WTC11 (cell line): ENCODE data around the gene BLMH. TPM values are rescaled to one million over a fixed set of nuclear protein-coding genes. Genes with fewer than 3 reads are reported as not detected.

ENCODE experiments used
- ATAC-seq: fragments of 200-7000 bp; cut with Tn5 transposase; 2 replicates; pipeline ENCODE4 v1.10.0; 2021; ENCODE audit warnings: mild to moderate bottlenecking, moderate library complexity
- CTCF ChIA-PET: fragments of 300-600 bp; sonication (Branson Sonifier 250); formaldehyde crosslinking; loops from one replicate; lab custom pipeline; 2021; ENCODE audit warnings: antibody characterized with exemption; lab: Charles Lee
- POLR2A ChIA-PET: fragments of 350-600 bp; sonication (Branson Sonifier 250); formaldehyde crosslinking; loops from one replicate; lab custom pipeline; 2021; ENCODE audit warnings: antibody characterized with exemption; lab: Charles Lee
- DNase-seq: peaks from one replicate; pipeline ENCODE4 v3.0.0; 2021; ENCODE audit warnings: low spot score
- H3K27ac Mint-ChIP-seq: 2 replicates; pipeline ENCODE4 v1.8.0; 2021; ENCODE audit warnings: mixed read lengths
- H3K27me3 Mint-ChIP-seq: 2 replicates; pipeline ENCODE4 v1.8.0; 2021; ENCODE audit warnings: low read depth, mild to moderate bottlenecking, moderate library complexity, mixed read lengths
- H3K36me3 Mint-ChIP-seq: 2 replicates; pipeline ENCODE4 v1.8.0; 2021; ENCODE audit warnings: mixed read lengths
- H3K4me1 Mint-ChIP-seq: 2 replicates; pipeline ENCODE4 v1.8.0; 2022; ENCODE audit warnings: mixed read lengths
- H3K4me3 Mint-ChIP-seq: 2 replicates; pipeline ENCODE4 v1.8.0; 2021; ENCODE audit warnings: mild to moderate bottlenecking, moderate library complexity, mixed read lengths
- H3K9me3 Mint-ChIP-seq: 2 replicates; pipeline ENCODE4 v1.8.0; 2021; ENCODE audit warnings: mixed read lengths
- CBFB ChIP-seq: sonication (generic); formaldehyde crosslinking; IDR thresholded peaks from 2 replicates; pipeline ENCODE4 v1.8.1; 2022; ENCODE audit warnings: mild to moderate bottlenecking, low read depth, missing genetic modification reagents
- CREB1 ChIP-seq: sonication (generic); formaldehyde crosslinking; IDR thresholded peaks from 2 replicates; pipeline ENCODE4 v1.8.0; 2023; ENCODE audit warnings: mild to moderate bottlenecking, missing genetic modification reagents
- EMX1 ChIP-seq: fragments of 250-450 bp; sonication (Bioruptor Pico); IDR thresholded peaks from 2 replicates; pipeline ENCODE4 v1.8.0; 2021; ENCODE audit warnings: mild to moderate bottlenecking
- GABPB1 ChIP-seq: sonication (generic); formaldehyde crosslinking; IDR thresholded peaks from 2 replicates; pipeline ENCODE4 v1.8.1; 2023; ENCODE audit warnings: mild to moderate bottlenecking, missing genetic modification reagents
- GTF2I ChIP-seq: fragments of 250-450 bp; sonication (Bioruptor Pico); conservative IDR thresholded peaks from 2 replicates; pipeline ENCODE4 v1.4.0; 2021; ENCODE audit warnings: mild to moderate bottlenecking
- SOX15 ChIP-seq: fragments of 250-450 bp; sonication (Bioruptor Pico); IDR thresholded peaks from 2 replicates; pipeline ENCODE4 v1.9.0; 2021; ENCODE audit warnings: mild to moderate bottlenecking
- ZBTB21 ChIP-seq: sonication (generic); formaldehyde crosslinking; IDR thresholded peaks from 2 replicates; pipeline ENCODE4 v1.8.1; 2023; ENCODE audit warnings: mild to moderate bottlenecking, missing genetic modification reagents, borderline replicate concordance
- ZNF121 ChIP-seq: sonication (generic); formaldehyde crosslinking; IDR thresholded peaks from 2 replicates; pipeline ENCODE4 v1.8.0; 2023; ENCODE audit warnings: missing genetic modification reagents
- ZNF396 ChIP-seq: fragments of 250-450 bp; sonication (Bioruptor Pico); IDR thresholded peaks from 2 replicates; pipeline ENCODE4 v1.8.0; 2021; ENCODE audit warnings: mild to moderate bottlenecking, moderate library complexity, borderline replicate concordance
- total RNA-seq: library from RNA; stranded (reverse); gene quantifications from 3 replicates; pipeline ENCODE4 v1.2.3, GENCODE V29; 2021
- TF ChIP-seq, protein P1 (sequence below): fragments of 200-600 bp; IDR thresholded peaks from 2 replicates; pipeline ENCODE4 v1.8.0; 2022; ENCODE audit warnings: antibody characterized with exemption
- TF ChIP-seq, protein P2 (sequence below): sonication (generic); formaldehyde crosslinking; IDR thresholded peaks from 2 replicates; pipeline ENCODE4 v1.8.0; 2023; ENCODE audit warnings: missing genetic modification reagents
- TF ChIP-seq, protein P3 (sequence below): fragments of 250-450 bp; sonication (Bioruptor Pico); IDR thresholded peaks from 2 replicates; pipeline ENCODE4 v2.1.2; 2022; ENCODE audit warnings: mild to moderate bottlenecking, moderate library complexity
- TF ChIP-seq, protein P4 (sequence below): sonication (generic); formaldehyde crosslinking; IDR thresholded peaks from 2 replicates; pipeline ENCODE4 v1.8.0; 2022; ENCODE audit warnings: mild to moderate bottlenecking, missing genetic modification reagents
- TF ChIP-seq, protein P5 (sequence below): sonication (generic); formaldehyde crosslinking; conservative IDR thresholded peaks from 2 replicates; pipeline ENCODE4 v1.8.1; 2023; ENCODE audit warnings: mild to moderate bottlenecking, low read depth, missing genetic modification reagents, moderate library complexity
- TF ChIP-seq, protein P6 (sequence below): sonication (generic); formaldehyde crosslinking; IDR thresholded peaks from 2 replicates; pipeline ENCODE4 v1.8.0; 2022; ENCODE audit warnings: missing genetic modification reagents
- TF ChIP-seq, protein P7 (sequence below): fragments of 250-450 bp; sonication (Bioruptor Pico); IDR thresholded peaks from 2 replicates; pipeline ENCODE4 v1.9.0; 2021; ENCODE audit warnings: mild to moderate bottlenecking

Gene BLMH
- total RNA-seq, 1 experiment from 2014 or later = 63.9 TPM

DNA sequence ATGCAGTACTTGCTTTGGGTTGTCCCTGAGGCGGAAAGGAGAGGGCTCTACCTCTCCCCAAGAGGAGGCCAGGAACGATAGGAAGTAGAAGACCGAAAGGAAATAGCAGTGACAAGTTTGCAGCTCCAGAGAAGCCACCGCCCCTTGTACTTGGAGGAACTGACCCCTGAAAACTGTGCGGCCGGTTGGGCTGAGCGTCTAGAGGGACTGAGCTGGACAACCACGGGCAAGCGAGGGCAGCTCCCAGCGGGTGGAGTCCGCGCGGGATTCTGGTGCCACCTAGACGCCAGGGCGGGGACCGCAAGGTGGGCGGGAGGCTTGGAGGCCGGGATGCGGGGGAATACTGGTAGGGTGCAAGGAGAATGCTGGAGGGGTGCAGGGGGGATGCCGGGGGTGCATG, 55.0 kb downstream of the BLMH start:
- Mint-ChIP-seq H3K4me3 (peak overlapping the region; percentile 54), H3K36me3 (peaks cover 5% of the 10 kb centered on the region; the same call in 1 of the 2 replicates), H3K4me1 (peaks cover 28% of the 10 kb centered on the region), H3K27me3 (peaks cover 82% of the 10 kb centered on the region), H3K27ac (no peak overlapping the region), H3K9me3 (peaks cover 12% of the 10 kb centered on the region)
- DNase-seq = peak; percentile 75
- ATAC-seq = peak; percentile 11
- POLR2A ChIA-PET = no interaction called here
- TF ChIP-seq, protein P1, sequence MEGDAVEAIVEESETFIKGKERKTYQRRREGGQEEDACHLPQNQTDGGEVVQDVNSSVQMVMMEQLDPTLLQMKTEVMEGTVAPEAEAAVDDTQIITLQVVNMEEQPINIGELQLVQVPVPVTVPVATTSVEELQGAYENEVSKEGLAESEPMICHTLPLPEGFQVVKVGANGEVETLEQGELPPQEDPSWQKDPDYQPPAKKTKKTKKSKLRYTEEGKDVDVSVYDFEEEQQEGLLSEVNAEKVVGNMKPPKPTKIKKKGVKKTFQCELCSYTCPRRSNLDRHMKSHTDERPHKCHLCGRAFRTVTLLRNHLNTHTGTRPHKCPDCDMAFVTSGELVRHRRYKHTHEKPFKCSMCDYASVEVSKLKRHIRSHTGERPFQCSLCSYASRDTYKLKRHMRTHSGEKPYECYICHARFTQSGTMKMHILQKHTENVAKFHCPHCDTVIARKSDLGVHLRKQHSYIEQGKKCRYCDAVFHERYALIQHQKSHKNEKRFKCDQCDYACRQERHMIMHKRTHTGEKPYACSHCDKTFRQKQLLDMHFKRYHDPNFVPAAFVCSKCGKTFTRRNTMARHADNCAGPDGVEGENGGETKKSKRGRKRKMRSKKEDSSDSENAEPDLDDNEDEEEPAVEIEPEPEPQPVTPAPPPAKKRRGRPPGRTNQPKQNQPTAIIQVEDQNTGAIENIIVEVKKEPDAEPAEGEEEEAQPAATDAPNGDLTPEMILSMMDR = no peak
- TF ChIP-seq, protein P2, sequence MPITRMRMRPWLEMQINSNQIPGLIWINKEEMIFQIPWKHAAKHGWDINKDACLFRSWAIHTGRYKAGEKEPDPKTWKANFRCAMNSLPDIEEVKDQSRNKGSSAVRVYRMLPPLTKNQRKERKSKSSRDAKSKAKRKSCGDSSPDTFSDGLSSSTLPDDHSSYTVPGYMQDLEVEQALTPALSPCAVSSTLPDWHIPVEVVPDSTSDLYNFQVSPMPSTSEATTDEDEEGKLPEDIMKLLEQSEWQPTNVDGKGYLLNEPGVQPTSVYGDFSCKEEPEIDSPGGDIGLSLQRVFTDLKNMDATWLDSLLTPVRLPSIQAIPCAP = no peak
- TF ChIP-seq SOX15 (CRISPR knock-in tag) = no peak
- TF ChIP-seq, protein P3, sequence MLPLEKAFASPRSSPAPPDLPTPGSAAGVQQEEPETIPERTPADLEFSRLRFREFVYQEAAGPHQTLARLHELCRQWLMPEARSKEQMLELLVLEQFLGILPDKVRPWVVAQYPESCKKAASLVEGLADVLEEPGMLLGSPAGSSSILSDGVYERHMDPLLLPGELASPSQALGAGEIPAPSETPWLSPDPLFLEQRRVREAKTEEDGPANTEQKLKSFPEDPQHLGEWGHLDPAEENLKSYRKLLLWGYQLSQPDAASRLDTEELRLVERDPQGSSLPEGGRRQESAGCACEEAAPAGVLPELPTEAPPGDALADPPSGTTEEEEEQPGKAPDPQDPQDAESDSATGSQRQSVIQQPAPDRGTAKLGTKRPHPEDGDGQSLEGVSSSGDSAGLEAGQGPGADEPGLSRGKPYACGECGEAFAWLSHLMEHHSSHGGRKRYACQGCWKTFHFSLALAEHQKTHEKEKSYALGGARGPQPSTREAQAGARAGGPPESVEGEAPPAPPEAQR = no peak
- TF ChIP-seq CBFB (CRISPR knock-in tag) = no peak
- TF ChIP-seq, protein P4, sequence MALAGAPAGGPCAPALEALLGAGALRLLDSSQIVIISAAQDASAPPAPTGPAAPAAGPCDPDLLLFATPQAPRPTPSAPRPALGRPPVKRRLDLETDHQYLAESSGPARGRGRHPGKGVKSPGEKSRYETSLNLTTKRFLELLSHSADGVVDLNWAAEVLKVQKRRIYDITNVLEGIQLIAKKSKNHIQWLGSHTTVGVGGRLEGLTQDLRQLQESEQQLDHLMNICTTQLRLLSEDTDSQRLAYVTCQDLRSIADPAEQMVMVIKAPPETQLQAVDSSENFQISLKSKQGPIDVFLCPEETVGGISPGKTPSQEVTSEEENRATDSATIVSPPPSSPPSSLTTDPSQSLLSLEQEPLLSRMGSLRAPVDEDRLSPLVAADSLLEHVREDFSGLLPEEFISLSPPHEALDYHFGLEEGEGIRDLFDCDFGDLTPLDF (CRISPR knock-in tag) = no peak
- no peak for TF ChIP-seq EMX1 (CRISPR knock-in tag)
- TF ChIP-seq, protein P5, sequence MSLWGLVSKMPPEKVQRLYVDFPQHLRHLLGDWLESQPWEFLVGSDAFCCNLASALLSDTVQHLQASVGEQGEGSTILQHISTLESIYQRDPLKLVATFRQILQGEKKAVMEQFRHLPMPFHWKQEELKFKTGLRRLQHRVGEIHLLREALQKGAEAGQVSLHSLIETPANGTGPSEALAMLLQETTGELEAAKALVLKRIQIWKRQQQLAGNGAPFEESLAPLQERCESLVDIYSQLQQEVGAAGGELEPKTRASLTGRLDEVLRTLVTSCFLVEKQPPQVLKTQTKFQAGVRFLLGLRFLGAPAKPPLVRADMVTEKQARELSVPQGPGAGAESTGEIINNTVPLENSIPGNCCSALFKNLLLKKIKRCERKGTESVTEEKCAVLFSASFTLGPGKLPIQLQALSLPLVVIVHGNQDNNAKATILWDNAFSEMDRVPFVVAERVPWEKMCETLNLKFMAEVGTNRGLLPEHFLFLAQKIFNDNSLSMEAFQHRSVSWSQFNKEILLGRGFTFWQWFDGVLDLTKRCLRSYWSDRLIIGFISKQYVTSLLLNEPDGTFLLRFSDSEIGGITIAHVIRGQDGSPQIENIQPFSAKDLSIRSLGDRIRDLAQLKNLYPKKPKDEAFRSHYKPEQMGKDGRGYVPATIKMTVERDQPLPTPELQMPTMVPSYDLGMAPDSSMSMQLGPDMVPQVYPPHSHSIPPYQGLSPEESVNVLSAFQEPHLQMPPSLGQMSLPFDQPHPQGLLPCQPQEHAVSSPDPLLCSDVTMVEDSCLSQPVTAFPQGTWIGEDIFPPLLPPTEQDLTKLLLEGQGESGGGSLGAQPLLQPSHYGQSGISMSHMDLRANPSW (CRISPR knock-in tag) = no peak
- TF ChIP-seq ZBTB21 = no peak
- TF ChIP-seq CREB1 (CRISPR knock-in tag) = no peak
- TF ChIP-seq, protein P6, sequence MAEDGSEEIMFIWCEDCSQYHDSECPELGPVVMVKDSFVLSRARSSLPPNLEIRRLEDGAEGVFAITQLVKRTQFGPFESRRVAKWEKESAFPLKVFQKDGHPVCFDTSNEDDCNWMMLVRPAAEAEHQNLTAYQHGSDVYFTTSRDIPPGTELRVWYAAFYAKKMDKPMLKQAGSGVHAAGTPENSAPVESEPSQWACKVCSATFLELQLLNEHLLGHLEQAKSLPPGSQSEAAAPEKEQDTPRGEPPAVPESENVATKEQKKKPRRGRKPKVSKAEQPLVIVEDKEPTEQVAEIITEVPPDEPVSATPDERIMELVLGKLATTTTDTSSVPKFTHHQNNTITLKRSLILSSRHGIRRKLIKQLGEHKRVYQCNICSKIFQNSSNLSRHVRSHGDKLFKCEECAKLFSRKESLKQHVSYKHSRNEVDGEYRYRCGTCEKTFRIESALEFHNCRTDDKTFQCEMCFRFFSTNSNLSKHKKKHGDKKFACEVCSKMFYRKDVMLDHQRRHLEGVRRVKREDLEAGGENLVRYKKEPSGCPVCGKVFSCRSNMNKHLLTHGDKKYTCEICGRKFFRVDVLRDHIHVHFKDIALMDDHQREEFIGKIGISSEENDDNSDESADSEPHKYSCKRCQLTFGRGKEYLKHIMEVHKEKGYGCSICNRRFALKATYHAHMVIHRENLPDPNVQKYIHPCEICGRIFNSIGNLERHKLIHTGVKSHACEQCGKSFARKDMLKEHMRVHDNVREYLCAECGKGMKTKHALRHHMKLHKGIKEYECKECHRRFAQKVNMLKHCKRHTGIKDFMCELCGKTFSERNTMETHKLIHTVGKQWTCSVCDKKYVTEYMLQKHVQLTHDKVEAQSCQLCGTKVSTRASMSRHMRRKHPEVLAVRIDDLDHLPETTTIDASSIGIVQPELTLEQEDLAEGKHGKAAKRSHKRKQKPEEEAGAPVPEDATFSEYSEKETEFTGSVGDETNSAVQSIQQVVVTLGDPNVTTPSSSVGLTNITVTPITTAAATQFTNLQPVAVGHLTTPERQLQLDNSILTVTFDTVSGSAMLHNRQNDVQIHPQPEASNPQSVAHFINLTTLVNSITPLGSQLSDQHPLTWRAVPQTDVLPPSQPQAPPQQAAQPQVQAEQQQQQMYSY (CRISPR knock-in tag) = no peak
- CTCF ChIA-PET = interaction anchor here (0.6 to 5.2 kb wide), 18 partner anchors 10 to 597 kb away, joined by 3 to 42 read pairs (median 4); partner anchors contain the start of gene TMIGD1

DNA sequence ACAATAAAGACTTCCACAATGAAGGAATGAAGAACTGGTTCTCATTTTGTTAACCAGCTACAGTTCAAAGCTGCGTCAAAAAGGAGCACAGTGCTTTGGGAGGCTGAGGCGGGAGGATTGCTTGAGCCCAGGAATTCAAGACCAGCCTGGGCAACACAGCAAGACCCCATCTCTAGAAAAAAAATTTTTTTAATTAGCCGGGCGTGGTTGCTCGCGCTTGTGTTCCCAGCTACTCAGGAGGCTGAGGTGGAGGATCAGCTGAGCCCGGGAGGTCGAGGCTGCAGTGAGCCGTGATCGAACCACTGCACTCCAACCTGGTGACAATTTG, 55.5 kb downstream of the BLMH start:
- H3K27ac Mint-ChIP-seq = no peak overlapping the region
- ATAC-seq (no peak), DNase-seq (no peak)
- peaks cover 28% of the 10 kb centered on the region for H3K4me1 Mint-ChIP-seq
- H3K27me3 Mint-ChIP-seq = peaks cover 82% of the 10 kb centered on the region
- peaks cover 12% of the 10 kb centered on the region for H3K9me3 Mint-ChIP-seq
- peak overlapping the region; percentile 67 for H3K4me3 Mint-ChIP-seq
- CTCF ChIA-PET = interaction anchor here (0.6 to 5.2 kb wide), 18 partner anchors 10 to 597 kb away, joined by 3 to 42 read pairs (median 4); partner anchors contain the start of gene TMIGD1
- H3K36me3 Mint-ChIP-seq = peaks cover 5% of the 10 kb centered on the region; the same call in 1 of the 2 replicates
- TF ChIP-seq ZNF396 = no peak
- peak; percentile 88 for TF ChIP-seq GTF2I (CRISPR knock-in tag)
- TF ChIP-seq GABPB1 (CRISPR knock-in tag) = no peak
- TF ChIP-seq, protein P7, sequence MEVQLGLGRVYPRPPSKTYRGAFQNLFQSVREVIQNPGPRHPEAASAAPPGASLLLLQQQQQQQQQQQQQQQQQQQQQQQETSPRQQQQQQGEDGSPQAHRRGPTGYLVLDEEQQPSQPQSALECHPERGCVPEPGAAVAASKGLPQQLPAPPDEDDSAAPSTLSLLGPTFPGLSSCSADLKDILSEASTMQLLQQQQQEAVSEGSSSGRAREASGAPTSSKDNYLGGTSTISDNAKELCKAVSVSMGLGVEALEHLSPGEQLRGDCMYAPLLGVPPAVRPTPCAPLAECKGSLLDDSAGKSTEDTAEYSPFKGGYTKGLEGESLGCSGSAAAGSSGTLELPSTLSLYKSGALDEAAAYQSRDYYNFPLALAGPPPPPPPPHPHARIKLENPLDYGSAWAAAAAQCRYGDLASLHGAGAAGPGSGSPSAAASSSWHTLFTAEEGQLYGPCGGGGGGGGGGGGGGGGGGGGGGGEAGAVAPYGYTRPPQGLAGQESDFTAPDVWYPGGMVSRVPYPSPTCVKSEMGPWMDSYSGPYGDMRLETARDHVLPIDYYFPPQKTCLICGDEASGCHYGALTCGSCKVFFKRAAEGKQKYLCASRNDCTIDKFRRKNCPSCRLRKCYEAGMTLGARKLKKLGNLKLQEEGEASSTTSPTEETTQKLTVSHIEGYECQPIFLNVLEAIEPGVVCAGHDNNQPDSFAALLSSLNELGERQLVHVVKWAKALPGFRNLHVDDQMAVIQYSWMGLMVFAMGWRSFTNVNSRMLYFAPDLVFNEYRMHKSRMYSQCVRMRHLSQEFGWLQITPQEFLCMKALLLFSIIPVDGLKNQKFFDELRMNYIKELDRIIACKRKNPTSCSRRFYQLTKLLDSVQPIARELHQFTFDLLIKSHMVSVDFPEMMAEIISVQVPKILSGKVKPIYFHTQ = no peak
- TF ChIP-seq ZNF121 (CRISPR knock-in tag) = peak; percentile 97
- TF ChIP-seq, all 79 proteins: peak for 2
- POLR2A ChIA-PET = no interaction called here
